ENCODE measurements around the gene BSG.

DNA sequence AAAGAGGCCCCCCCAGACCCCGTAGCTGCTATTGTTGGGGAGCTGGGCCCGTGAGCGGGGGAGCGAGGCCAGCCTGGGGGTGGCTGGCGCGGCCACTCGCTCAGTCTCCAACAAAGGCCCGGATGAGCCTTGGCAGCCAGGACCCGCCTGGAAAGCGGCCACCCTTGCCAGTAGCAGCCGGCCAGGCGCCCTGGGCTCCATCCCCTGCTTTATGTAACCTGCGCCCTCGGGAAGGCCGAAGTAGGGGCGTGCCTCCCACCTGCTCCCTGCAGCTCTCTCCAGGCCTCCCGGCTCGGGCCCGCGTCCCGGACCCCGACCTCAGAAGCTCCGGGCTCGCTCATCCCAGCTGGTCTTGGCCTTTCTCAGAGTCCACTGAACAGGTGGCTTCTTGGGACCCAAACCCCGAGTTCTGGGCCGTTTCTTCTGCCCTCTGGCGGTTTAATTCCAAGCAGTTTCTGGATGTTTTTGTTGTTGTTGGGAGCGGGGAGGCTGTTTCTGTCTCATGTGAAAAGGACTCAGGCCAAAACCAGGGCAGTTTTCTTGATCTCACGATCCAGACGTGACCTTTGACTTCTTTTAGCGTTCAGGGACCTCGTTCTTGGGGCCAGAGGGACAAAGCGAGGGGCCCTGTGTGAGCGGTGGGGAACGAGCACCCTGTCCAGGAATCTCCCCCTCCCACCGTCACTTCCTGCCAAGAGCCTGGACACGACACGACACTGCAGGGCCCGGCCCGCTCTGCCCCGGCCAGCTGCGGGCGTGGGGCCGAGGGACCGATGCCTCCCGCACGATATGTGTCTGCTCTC, 39.6 kb upstream of the BSG start:
- TF ChIP-seq POLR2A (IDR thresholded peaks at IDR 0.05; ENCODE audit: low read depth, low read length) (no peak), POLR2AphosphoS5 (IDR thresholded peaks at IDR 0.05; ENCODE audit: low read depth, low read length) (no peak)
